ENCODE measurements around the gene GABRA4.

The GABRA4 gene

GRCh38 chr4:46924789-46925529 lies 68.4 kb downstream of the GABRA4 start:
- Mint-ChIP-seq H3K4me3 (no peak overlapping the region), H3K27me3 (ENCODE audit: low read depth) (no peaks in the 10 kb centered on the region), H3K36me3 (ENCODE audit: low read depth) (no peaks in the 10 kb centered on the region), H3K9me3 (no peaks in the 10 kb centered on the region), H3K4me1 (no peaks in the 10 kb centered on the region), H3K27ac (no peak overlapping the region)
- TF ChIP-seq, protein P1, sequence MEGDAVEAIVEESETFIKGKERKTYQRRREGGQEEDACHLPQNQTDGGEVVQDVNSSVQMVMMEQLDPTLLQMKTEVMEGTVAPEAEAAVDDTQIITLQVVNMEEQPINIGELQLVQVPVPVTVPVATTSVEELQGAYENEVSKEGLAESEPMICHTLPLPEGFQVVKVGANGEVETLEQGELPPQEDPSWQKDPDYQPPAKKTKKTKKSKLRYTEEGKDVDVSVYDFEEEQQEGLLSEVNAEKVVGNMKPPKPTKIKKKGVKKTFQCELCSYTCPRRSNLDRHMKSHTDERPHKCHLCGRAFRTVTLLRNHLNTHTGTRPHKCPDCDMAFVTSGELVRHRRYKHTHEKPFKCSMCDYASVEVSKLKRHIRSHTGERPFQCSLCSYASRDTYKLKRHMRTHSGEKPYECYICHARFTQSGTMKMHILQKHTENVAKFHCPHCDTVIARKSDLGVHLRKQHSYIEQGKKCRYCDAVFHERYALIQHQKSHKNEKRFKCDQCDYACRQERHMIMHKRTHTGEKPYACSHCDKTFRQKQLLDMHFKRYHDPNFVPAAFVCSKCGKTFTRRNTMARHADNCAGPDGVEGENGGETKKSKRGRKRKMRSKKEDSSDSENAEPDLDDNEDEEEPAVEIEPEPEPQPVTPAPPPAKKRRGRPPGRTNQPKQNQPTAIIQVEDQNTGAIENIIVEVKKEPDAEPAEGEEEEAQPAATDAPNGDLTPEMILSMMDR (IDR thresholded peaks at IDR 0.05; ENCODE audit: unreplicated experiment in 3 of 3) = no peak

GRCh38 chr4:46922205-46922604 lies 71.2 kb downstream of the GABRA4 start:
- Mint-ChIP-seq H3K4me1 (no peaks in the 10 kb centered on the region), H3K27ac (no peak overlapping the region), H3K9me3 (no peaks in the 10 kb centered on the region), H3K36me3 (ENCODE audit: low read depth) (no peaks in the 10 kb centered on the region), H3K4me3 (no peak overlapping the region), H3K27me3 (ENCODE audit: low read depth) (no peaks in the 10 kb centered on the region)
- TF ChIP-seq, protein P1 (IDR thresholded peaks at IDR 0.05; ENCODE audit: unreplicated experiment in 3 of 3) = no peak

- H3K27ac Mint-ChIP-seq = no peak within 1 kb of the TSS
- no peak within 1 kb of the TSS for H3K4me3 Mint-ChIP-seq
- H3K9me3 Mint-ChIP-seq = no peaks in the 10 kb centered on the region
- H3K36me3 Mint-ChIP-seq (ENCODE audit: low read depth) = no peaks in the 10 kb centered on the region
- no peaks in the 10 kb centered on the region for H3K27me3 Mint-ChIP-seq (ENCODE audit: low read depth)
- TF ChIP-seq, protein P1 (IDR thresholded peaks at IDR 0.05; ENCODE audit: unreplicated experiment in 3 of 3) = no peak
- H3K4me1 Mint-ChIP-seq = no peaks in the 10 kb centered on the region
These were observed 84.3 kb downstream of the GABRA4 start, which contains the start of gene COX7B2 for GRCh38 chr4:46909078-46909477. Gene COX7B2, minus strand, starts transcription at chr4:46909245. Its CDS starts 174,053 bp downstream, at chr4:46735192.

- Mint-ChIP-seq H3K9me3 (no peaks in the 10 kb centered on the region), H3K27ac (no peak overlapping the region), H3K27me3 (ENCODE audit: low read depth) (no peaks in the 10 kb centered on the region), H3K4me3 (no peak overlapping the region), H3K36me3 (ENCODE audit: low read depth) (no peaks in the 10 kb centered on the region), H3K4me1 (no peaks in the 10 kb centered on the region)
- TF ChIP-seq, protein P1 (IDR thresholded peaks at IDR 0.05; ENCODE audit: unreplicated experiment in 3 of 3) = no peak
These were observed 85.2 kb downstream of the GABRA4 start for GRCh38 chr4:46908148-46908547.

DNA sequence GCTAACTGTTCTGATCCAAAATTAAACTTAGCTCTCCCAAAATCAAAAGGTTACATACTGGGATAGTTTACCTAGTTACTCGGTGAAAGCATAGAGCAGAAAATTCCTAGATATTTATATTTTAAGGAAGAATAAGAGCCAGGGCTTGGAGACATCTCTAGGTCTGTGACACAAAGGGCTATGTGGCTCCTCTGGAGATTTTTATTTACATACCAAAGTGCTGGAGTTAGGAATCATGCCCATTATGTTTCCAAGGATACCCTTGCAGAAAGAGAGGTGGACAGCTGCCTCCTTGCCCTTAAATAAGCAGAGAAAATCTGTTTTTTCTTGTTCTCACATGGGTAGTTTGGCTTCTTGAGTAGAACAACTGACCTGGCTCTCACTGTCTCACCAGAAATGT lies 93.3 kb downstream of the GABRA4 start:
- H3K27ac Mint-ChIP-seq = no peak overlapping the region

More for the DNA sequence above, 93.3 kb downstream of the GABRA4 start:
- no peaks in the 10 kb centered on the region for H3K36me3 Mint-ChIP-seq (ENCODE audit: low read depth)
- no peaks in the 10 kb centered on the region for H3K4me1 Mint-ChIP-seq
- H3K4me3 Mint-ChIP-seq = no peak overlapping the region
- TF ChIP-seq, protein P1 (IDR thresholded peaks at IDR 0.05; ENCODE audit: unreplicated experiment in 3 of 3) = no peak
- H3K9me3 Mint-ChIP-seq = no peaks in the 10 kb centered on the region
- no peaks in the 10 kb centered on the region for H3K27me3 Mint-ChIP-seq (ENCODE audit: low read depth)
